HUES64 (cell line): ENCODE results near the gene POLR1E.
"Not testable (repeated sequence)": the region's sequence is repeated elsewhere in the genome, so short reads cannot be mapped to it uniquely, and the experiment has no call there.

Experiments
- H3K27ac ChIP-seq: 2 replicates; pipeline ENCODE4 v1.7.0; 2013; ENCODE audit warnings: low read depth, low read length, inconsistent platforms
- H3K27me3 ChIP-seq: 2 replicates; pipeline ENCODE4 v1.6.1; 2013; ENCODE audit warnings: mild to moderate bottlenecking, low read length; ENCODE audit not compliant: insufficient read depth
- H3K36me3 ChIP-seq: 2 replicates; pipeline ENCODE4 v1.6.1; 2013; ENCODE audit warnings: mild to moderate bottlenecking, low read length; ENCODE audit not compliant: insufficient read depth
- H3K4me1 ChIP-seq: 2 replicates; pipeline ENCODE4 v1.6.1; 2013; ENCODE audit warnings: mild to moderate bottlenecking, low read length, moderate library complexity; ENCODE audit not compliant: insufficient read depth
- H3K4me3 ChIP-seq: 2 replicates; pipeline ENCODE4 v1.5.1; 2013; ENCODE audit warnings: mild to moderate bottlenecking, low read length, moderate library complexity
- H3K9ac ChIP-seq: 2 replicates; pipeline ENCODE4 v1.6.1; 2013; ENCODE audit warnings: mild to moderate bottlenecking, low read depth, low read length
- H3K9me3 ChIP-seq: 2 replicates; pipeline ENCODE4 v1.6.1; 2013; ENCODE audit warnings: low read depth, low read length; ENCODE audit not compliant: insufficient read depth
- WGBS: fragments of 150-250, 120-280 bp; methylation state at CpG from one replicate; pipeline ENCODE4 v1.1.7; 2013; ENCODE audit warnings: missing lambda C conversion rate; 5-methylcytosine and 5-hydroxymethylcytosine counted together

Gene POLR1E

GRCh38 chr9:37465249-37466036, 20.3 kb upstream of the POLR1E start, which contains the start of gene ZBTB5:
Gene ZBTB5 (minus strand): TSS chr9:37465450. CDS start chr9:37442551, 22,899 bp downstream.
- no peaks in the 10 kb centered on the region for H3K27me3 ChIP-seq
- H3K9me3 ChIP-seq: no peaks in the 10 kb centered on the region
- peak within 1 kb of the TSS; percentile 86 for H3K4me3 ChIP-seq
- H3K36me3 ChIP-seq: no peaks in the 10 kb centered on the region
- peak within 1 kb of the TSS; percentile 99 for H3K27ac ChIP-seq
- H3K9ac ChIP-seq: peak within 1 kb of the TSS; percentile 97
- 0% methylated on average over 46 of the region's 52 CpGs for WGBS
- H3K4me1 ChIP-seq: peaks cover 18% of the 10 kb centered on the region

- under 1% methylated on average over 47 of the region's 47 CpGs for WGBS
- H3K9me3 ChIP-seq: no peaks in the 10 kb centered on the region
These were observed 19.6 kb upstream of the POLR1E start for GRCh38 chr9:37466037-37466709.

GRCh38 chr9:37467530-37467929, 18.2 kb upstream of the POLR1E start:
- not testable (repeated sequence) for H3K27ac ChIP-seq

More at GRCh38 chr9:37466037-37466709, 19.6 kb upstream of the POLR1E start:
- peak overlapping the region; percentile 99 for H3K27ac ChIP-seq
- peak overlapping the region; percentile 97 for H3K9ac ChIP-seq
- no peaks in the 10 kb centered on the region for H3K27me3 ChIP-seq
- peaks cover 22% of the 10 kb centered on the region for H3K4me1 ChIP-seq
- H3K4me3 ChIP-seq: peak overlapping the region; percentile 86
- no peaks in the 10 kb centered on the region for H3K36me3 ChIP-seq

GRCh38 chr9:37468620-37469019, 17.1 kb upstream of the POLR1E start:
- no peaks in the 10 kb centered on the region for H3K27me3 ChIP-seq
- no peak overlapping the region for H3K9ac ChIP-seq
- H3K9me3 ChIP-seq: peaks cover 2% of the 10 kb centered on the region; the same call in 1 of the 2 replicates
- 96% methylated on average over 6 of the region's 6 CpGs for WGBS
- H3K36me3 ChIP-seq: no peaks in the 10 kb centered on the region
- no peak overlapping the region for H3K27ac ChIP-seq
- H3K4me1 ChIP-seq: peaks cover 22% of the 10 kb centered on the region
- H3K4me3 ChIP-seq: no peak overlapping the region

More at GRCh38 chr9:37467530-37467929, 18.2 kb upstream of the POLR1E start:
- H3K9me3 ChIP-seq, H3K4me3 ChIP-seq, H3K27me3 ChIP-seq, H3K36me3 ChIP-seq, H3K9ac ChIP-seq: not testable (repeated sequence)
- WGBS: 94% methylated on average over 16 of the region's 17 CpGs
- H3K4me1 ChIP-seq: peaks cover 32% of the 10 kb centered on the region

GRCh38 chr9:37471942-37472684, 13.6 kb upstream of the POLR1E start:
- peak overlapping the region; percentile 73 for H3K9ac ChIP-seq
- peak overlapping the region; percentile 34 for H3K4me3 ChIP-seq
- peak overlapping the region; percentile 98 for H3K27ac ChIP-seq
- H3K27me3 ChIP-seq: no peaks in the 10 kb centered on the region
- H3K4me1 ChIP-seq: peaks cover 15% of the 10 kb centered on the region
- 42% methylated on average over 7 of the region's 7 CpGs for WGBS
- H3K36me3 ChIP-seq: no peaks in the 10 kb centered on the region
- H3K9me3 ChIP-seq: peaks cover 21% of the 10 kb centered on the region

GRCh38 chr9:37473982-37474381, 11.8 kb upstream of the POLR1E start:
- H3K27ac ChIP-seq: not testable (repeated sequence)

GRCh38 chr9:37474438-37474837, 11.3 kb upstream of the POLR1E start:
- peaks cover 14% of the 10 kb centered on the region for H3K4me1 ChIP-seq
- 96% methylated on average over 2 of the region's 3 CpGs for WGBS
- H3K9ac ChIP-seq: no peak overlapping the region
- H3K27ac ChIP-seq: no peak overlapping the region
- H3K4me3 ChIP-seq: no peak overlapping the region; the same call in 1 of the 2 replicates
- peaks cover 21% of the 10 kb centered on the region for H3K9me3 ChIP-seq
- H3K27me3 ChIP-seq: no peaks in the 10 kb centered on the region
- H3K36me3 ChIP-seq: no peaks in the 10 kb centered on the region

More at GRCh38 chr9:37473982-37474381, 11.8 kb upstream of the POLR1E start:
- Histone ChIP-seq H3K4me1 (peaks cover 14% of the 10 kb centered on the region), H3K9me3 (peaks cover 21% of the 10 kb centered on the region)
- not testable (repeated sequence) for H3K27me3 ChIP-seq, H3K36me3 ChIP-seq, H3K9ac ChIP-seq, H3K4me3 ChIP-seq
- WGBS: 66% methylated on average over 6 of the region's 6 CpGs

GRCh38 chr9:37476930-37477329, 8.8 kb upstream of the POLR1E start:
- Histone ChIP-seq H3K36me3 (no peaks in the 10 kb centered on the region), H3K27me3 (no peaks in the 10 kb centered on the region), H3K9ac (no peak overlapping the region), H3K4me1 (peaks cover 3% of the 10 kb centered on the region), H3K9me3 (peaks cover 21% of the 10 kb centered on the region), H3K4me3 (no peak overlapping the region), H3K27ac (no peak overlapping the region)
- WGBS: 89% methylated on average over 11 of the region's 11 CpGs

DNA sequence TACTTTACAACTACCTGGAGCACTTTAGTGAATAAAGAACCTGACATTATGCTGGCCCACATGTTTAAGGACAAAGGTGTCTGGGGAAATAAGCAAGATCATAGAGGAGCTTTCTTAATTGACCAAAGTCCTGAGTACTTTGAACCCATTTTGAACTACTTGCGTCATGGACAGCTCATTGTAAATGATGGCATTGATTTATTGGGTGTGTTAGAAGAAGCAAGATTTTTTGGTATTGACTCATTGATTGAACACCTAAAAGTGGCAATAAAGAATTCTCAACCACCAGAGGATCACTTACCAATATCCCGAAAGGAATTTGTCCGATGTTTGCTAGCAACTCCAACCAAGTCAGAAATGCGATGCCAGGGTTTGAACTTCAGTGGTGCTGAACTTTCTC, 8.3 kb upstream of the POLR1E start:
- H3K9me3 ChIP-seq: peaks cover 21% of the 10 kb centered on the region
- WGBS: 94% methylated on average over 4 of the region's 4 CpGs
- H3K36me3 ChIP-seq, H3K9ac ChIP-seq, H3K4me3 ChIP-seq, H3K27me3 ChIP-seq, H3K27ac ChIP-seq, H3K4me1 ChIP-seq: not testable (repeated sequence)

GRCh38 chr9:37477987-37478619, 7.6 kb upstream of the POLR1E start:
- 86% methylated on average over 4 of the region's 5 CpGs for WGBS
- H3K27ac ChIP-seq, H3K4me3 ChIP-seq: not testable (repeated sequence)

More at GRCh38 chr9:37477987-37478619, 7.6 kb upstream of the POLR1E start:
- not testable (repeated sequence) for H3K4me1 ChIP-seq, H3K27me3 ChIP-seq, H3K9ac ChIP-seq, H3K36me3 ChIP-seq
- peaks cover 21% of the 10 kb centered on the region for H3K9me3 ChIP-seq
